ENCODE measurements around the gene SP5.

DNA sequence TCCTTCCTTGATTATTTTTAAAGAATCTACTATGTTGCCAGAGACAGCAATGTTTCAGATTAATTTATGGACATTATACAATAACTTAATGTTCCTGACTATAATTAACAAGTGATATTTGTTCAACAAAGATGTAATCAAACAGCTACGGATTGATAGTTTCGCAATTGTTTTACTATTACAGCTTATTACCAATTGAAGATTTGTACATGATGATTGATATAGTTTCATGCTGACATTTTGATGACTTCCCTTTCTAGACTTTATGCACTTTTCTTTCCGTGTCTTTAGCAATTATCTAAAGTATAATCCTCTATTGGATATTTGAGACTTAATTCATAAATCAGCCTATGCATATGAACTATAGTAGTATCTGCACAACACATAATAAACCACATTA, 6.5 kb downstream of the SP5 start:
- TF ChIP-seq, protein P1, sequence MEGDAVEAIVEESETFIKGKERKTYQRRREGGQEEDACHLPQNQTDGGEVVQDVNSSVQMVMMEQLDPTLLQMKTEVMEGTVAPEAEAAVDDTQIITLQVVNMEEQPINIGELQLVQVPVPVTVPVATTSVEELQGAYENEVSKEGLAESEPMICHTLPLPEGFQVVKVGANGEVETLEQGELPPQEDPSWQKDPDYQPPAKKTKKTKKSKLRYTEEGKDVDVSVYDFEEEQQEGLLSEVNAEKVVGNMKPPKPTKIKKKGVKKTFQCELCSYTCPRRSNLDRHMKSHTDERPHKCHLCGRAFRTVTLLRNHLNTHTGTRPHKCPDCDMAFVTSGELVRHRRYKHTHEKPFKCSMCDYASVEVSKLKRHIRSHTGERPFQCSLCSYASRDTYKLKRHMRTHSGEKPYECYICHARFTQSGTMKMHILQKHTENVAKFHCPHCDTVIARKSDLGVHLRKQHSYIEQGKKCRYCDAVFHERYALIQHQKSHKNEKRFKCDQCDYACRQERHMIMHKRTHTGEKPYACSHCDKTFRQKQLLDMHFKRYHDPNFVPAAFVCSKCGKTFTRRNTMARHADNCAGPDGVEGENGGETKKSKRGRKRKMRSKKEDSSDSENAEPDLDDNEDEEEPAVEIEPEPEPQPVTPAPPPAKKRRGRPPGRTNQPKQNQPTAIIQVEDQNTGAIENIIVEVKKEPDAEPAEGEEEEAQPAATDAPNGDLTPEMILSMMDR (IDR thresholded peaks at IDR 0.05; ENCODE audit: extremely low read depth in 1 of 2, insufficient read depth in 1 of 2, low read depth in 1 of 2, low read length in 2 of 2): no peak
- no peak for TF ChIP-seq POLR2A (IDR thresholded peaks at IDR 0.05; ENCODE audit: low read depth, low read length)
- no peak for TF ChIP-seq POLR2AphosphoS5 (IDR thresholded peaks at IDR 0.05; ENCODE audit: insufficient read depth, low read depth, low read length)
- no peak for TF ChIP-seq EZH2 (IDR thresholded peaks at IDR 0.05; ENCODE audit: borderline replicate concordance, low read depth, low read length, severe bottlenecking)
- TF ChIP-seq, protein P2, sequence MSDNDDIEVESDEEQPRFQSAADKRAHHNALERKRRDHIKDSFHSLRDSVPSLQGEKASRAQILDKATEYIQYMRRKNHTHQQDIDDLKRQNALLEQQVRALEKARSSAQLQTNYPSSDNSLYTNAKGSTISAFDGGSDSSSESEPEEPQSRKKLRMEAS (IDR thresholded peaks at IDR 0.05; ENCODE audit: insufficient read depth, insufficient read length): no peak
- TF ChIP-seq JUN (IDR thresholded peaks at IDR 0.05; ENCODE audit: borderline replicate concordance, insufficient read depth, insufficient read length, low read depth): no peak
- TF ChIP-seq GATA2 (IDR thresholded peaks at IDR 0.05; ENCODE audit: insufficient read depth, insufficient read length, low read depth, low read length): no peak
- TF ChIP-seq MYC (IDR thresholded peaks at IDR 0.05; ENCODE audit: low read depth, low read length): no peak

Measured in endothelial cell of umbilical vein (primary cell).